HG03025 (cell line): ENCODE results near the gene ITGAL.
"Not testable (repeated sequence)": the region's sequence is repeated elsewhere in the genome, so short reads cannot be mapped to it uniquely, and the experiment has no call there.

ENCODE experiments used
- ATAC-seq: cut with Tn5 transposase; IDR thresholded peaks from one replicate; pipeline ENCODE4 v1.9.1; 2021; ENCODE audit warnings: mild to moderate bottlenecking, moderate library complexity; ENCODE audit not compliant: unreplicated experiment, low FRiP score

Gene ITGAL

GRCh38 chr16:30490210-30490609 lies 17.7 kb downstream of the ITGAL start:
- ATAC-seq = no peak

- ATAC-seq = no peak
These were observed 18.7 kb downstream of the ITGAL start for GRCh38 chr16:30491229-30491628.

GRCh38 chr16:30491744-30492308 lies 19.3 kb downstream of the ITGAL start:
- ATAC-seq = no peak

GRCh38 chr16:30493941-30494488 lies 21.5 kb downstream of the ITGAL start:
- ATAC-seq = no peak

- no peak for ATAC-seq
These were observed 22.2 kb downstream of the ITGAL start for GRCh38 chr16:30494709-30495108.

- no peak for ATAC-seq
These were observed 26.7 kb downstream of the ITGAL start for GRCh38 chr16:30499284-30499683.

- ATAC-seq = no peak
These were observed 31.1 kb downstream of the ITGAL start for GRCh38 chr16:30503403-30504296.

GRCh38 chr16:30509081-30509765 lies 36.7 kb downstream of the ITGAL start:
- no peak for ATAC-seq

GRCh38 chr16:30510376-30510938 lies 37.9 kb downstream of the ITGAL start:
- ATAC-seq = no peak

- ATAC-seq = no peak
These were observed 39.0 kb downstream of the ITGAL start for GRCh38 chr16:30511509-30511908.

- ATAC-seq = no peak
These were observed 42.7 kb downstream of the ITGAL start for GRCh38 chr16:30515275-30515674.

- no peak for ATAC-seq
These were observed 46.0 kb downstream of the ITGAL start for GRCh38 chr16:30518552-30518951.

- no peak for ATAC-seq
These were observed 46.8 kb downstream of the ITGAL start for GRCh38 chr16:30519120-30520049.

GRCh38 chr16:30521476-30521872 lies 48.9 kb downstream of the ITGAL start:
- no peak for ATAC-seq

- no peak for ATAC-seq
These were observed 49.5 kb downstream of the ITGAL start for GRCh38 chr16:30521873-30522641.

GRCh38 chr16:30522702-30523463 lies 50.3 kb downstream of the ITGAL start:
- not testable (repeated sequence) for ATAC-seq

GRCh38 chr16:30523768-30524574 lies 51.4 kb downstream of the ITGAL start:
- ATAC-seq = no peak
